Stimulated activated CD4-positive, alpha-beta T cell treated with anti-CD3 and anti-CD28 coated beads, Interleukin-2, amount 100 ng/mL, for 48 hours (primary cell): ENCODE results near the gene MED12L.
A peak's percentile ranks its signal among the peaks of the same experiment; 100 is the strongest.

Experiments used
- DNase-seq, 2 donors: peaks; one replicate each; pipeline ENCODE4 v3.0.0-alpha.2; 2020

Gene MED12L

DNA sequence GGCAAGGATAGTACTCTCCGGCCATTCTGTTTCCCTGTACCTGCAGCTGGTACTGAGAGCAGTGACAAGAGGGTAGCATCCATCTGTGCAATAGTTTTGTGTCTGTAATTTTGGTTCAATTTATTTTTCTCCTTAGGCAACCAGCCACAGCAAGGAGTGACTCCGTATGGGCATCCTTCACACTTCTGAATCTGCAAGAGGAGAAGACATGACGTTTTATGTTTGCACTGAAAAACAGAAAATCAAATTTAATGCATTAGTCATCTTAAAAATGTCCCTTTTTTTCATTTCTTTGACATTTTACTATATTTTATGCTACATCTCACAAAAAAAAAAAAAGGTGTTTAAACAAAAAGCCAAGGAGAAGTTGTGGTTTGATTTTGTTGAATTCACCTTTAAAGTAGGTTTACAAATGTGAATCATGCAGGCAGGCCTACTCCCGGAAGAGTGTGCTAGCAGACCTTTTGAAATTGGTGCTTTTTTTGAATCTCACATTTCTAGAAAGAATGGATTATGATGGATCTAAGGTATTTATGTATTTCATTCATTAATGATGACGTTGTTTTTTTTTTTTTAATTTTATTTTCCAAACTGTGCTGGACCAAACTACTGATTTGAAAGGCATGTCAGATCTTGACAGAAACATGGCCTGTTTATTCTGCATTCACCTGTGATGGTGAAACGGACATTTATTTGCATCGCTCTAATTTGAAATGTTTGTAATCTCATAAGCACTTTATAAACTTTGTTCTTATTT, 347.3 kb downstream of the MED12L start:
- DNase-seq = no peak

DNA sequence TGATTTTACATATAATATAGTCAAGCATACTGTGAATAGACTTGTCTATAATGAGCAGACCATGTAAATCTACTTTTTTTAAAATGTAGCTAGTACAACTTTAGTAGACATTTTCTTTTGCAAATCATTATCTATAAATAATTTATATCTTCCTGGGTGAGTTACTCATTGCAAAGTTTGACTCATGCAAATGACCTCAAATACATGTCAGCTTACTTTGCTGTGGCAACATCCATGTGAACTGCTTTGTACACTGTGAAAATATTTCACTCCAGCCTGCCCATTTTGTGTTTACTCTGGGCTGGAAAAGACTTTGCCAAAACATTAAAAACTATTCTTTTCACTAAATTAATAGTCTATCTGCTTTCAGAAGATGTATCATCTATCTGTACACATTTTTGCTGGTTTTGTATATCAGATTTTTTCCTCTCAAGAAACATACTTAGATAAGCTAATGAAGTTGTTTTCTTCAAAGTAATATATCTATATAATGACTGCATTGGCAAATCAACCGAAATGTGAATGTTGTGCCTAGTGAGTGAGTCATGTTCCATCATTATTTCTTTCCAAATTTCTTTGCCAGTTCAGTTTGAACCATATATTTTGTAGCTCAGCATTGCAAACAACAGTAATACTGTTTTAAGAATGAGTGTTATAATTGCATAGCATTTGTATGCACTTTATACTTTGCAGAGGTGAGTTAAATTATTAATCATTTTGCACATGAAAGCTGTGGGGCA, 348.9 kb downstream of the MED12L start:
- DNase-seq = no peak

DNA sequence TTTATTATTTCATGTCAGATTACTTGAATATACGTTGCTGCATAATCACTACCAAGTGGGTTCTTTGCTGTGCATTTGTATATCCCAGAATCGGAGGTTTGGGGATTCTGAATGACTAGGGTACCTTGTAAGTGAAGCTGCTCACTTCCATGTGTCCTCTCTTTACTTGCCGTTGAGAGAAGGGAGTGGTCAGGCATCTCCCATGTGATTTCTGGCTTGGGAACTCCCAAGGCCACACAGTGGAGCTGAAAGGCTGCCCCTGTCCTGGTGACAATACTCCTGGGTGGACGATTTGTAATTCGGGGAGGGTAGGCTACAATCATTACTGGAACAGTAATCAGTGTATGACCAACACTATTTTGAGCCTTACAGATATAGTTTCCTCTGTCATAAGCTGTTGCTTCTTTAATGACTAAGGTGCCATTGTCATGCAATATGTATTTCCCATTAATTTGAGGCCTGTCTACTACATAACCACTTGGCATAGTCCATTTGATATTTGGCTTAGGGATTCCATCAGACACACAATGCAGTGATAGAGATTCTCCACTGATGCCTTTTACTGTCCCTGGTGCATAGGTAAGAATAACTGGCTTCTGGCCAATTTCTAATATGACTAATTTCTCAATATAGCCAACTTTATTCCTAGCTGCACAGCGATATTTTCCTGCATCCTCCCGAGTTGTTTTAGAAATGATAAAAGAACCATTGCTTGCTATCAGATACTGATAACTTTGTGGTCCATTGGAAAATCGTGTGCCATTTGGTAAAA, 351.4 kb downstream of the MED12L start:
- DNase-seq = no peak

DNA sequence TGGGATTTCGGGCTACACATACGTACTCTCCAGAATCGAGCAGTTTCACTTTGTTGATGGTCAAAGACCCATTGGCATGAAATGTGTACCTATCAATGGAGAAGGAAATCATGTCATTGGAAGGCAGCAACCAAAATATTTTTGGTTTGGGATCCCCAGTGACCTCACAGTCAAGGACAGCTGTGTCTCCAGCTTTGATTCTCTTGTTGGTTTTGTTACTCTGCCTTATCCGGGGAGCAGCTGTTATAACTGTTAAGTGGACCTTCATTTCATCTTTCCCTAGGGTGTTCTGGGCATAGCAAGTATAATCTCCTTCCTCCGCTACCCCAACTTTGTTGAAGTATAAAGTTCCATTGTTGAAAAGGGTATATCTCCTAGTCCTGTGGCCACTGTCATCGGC, 352.4 kb downstream of the MED12L start:
- no peak for DNase-seq

DNA sequence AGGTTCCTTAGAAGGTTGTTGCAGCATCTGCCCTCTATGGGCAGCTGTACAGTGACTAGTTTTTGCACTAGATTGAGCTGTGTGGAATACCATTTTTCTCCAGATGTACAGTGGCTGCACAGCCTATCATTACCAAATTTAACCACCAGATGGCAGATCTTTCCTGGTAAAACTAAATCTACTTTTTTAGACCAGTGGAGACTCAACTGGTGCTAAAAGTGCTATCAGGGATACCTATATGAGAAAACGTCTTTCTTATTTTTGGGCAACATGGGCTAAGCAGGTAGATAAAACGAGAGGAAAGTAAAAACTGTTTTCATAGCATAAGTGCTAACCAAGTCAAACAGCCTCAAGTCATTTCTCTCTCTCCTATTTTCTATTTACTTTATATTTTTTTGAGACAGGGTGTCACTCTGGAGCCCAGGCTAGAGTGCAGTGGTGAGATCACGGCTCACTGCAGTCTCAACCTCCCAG, 354.2 kb downstream of the MED12L start:
- DNase-seq = no peak

DNA sequence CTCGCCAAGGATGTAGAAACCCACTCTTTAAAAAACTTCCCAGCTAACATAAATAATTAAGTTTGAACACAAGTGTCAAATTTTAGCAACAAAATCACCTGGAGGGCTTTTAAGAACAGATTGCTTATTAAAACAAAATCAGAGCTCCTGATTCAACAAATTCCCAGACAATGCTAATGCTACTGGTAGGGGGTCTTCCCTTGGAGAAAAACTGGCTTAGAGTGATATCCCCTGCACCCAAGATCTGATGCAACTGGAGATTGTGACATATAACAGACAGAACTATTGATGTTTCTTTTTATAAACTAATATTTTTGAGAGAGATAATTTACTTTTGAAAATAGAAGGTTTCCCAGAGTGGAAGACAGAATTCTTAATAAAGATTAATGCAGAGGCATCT, 355.5 kb downstream of the MED12L start:
- DNase-seq = no peak

DNA sequence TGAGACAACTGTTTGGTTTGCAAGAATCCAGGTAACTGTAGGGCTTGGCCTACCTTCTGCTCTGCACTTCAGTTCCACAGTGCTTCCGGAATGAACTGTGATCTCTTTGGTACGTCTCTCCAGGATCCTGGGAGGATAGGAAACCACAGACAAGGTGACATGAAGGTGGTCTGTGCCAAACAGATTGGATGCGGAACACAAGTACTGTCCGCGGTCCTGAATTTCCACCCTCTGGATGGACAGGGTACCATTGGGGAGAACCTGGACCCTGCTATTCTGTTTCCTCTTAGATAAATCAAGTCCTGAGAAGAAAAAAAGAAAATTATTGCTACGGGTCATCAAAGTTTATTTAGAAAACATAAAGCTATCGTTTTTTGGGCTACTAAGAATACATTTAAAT, 358.1 kb downstream of the MED12L start:
- no peak for DNase-seq

DNA sequence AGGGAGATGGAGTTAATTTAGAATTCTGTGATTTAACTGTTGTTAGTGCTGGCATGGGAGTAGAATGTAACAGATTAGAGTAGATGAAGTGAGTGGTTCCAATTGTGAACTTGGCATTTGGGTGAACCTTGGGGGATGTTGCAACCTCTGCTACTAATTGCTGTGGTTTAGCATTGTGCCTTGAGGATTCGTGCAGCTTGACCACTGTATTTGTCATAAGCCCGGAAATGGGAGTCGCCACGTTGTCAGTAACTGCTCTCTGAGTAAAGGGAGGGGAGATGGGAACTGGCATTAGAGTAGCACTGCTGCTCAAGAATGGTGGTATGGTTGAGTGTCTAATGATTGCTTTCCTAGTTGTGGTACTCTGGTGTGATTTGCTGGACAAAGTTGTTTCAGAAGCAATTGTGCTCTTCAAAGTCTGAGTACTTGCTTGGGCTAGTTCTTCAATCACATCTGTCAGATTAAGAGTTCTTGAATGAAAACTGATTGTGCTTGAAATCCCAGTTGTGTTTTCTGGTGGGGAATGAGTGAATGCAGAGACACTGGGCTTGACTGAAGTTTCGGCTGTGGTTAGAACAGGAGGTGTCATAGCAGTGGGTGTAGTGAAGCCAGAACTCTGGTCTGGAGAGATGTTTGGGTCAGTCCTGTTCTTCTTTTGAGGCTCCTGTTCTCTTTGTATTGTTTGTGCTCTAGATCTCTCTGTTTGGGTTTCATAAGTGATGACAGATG, 360.0 kb downstream of the MED12L start:
- DNase-seq = no peak

DNA sequence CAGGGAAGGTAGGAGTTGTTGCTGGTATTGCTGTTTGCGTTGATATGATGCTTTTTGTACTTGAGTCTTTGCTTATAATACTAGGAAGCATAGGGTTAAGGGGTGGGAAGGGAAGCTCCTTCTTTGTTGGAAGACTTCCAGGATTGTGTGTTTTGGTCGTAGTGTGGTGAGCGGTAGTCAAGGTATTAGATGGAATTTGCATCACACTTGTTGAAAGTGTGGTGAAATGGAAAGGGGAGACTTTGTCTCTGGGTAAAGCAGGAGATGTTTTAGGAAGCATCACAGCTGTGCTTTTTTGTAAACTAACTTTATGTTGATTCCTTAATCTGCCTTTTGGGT, 360.5 kb downstream of the MED12L start:
- no peak for DNase-seq

DNA sequence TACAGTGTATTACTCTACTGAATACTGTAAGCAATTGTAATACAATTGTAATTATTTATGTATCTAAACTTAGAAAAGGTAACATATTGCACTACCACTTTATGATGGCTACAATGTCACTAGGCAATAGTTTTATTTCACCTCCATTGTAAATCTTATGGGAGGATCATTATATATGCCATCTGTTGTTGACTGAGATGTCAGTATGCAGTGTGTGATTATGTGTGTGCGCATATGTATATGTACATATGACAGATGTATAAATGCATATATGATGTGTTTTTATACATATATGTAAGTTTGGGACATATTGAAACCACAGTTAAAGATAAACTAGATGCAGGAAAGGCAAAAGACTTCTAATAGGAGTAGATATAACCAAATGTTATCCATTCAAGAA, 366.9 kb downstream of the MED12L start:
- no peak for DNase-seq

DNA sequence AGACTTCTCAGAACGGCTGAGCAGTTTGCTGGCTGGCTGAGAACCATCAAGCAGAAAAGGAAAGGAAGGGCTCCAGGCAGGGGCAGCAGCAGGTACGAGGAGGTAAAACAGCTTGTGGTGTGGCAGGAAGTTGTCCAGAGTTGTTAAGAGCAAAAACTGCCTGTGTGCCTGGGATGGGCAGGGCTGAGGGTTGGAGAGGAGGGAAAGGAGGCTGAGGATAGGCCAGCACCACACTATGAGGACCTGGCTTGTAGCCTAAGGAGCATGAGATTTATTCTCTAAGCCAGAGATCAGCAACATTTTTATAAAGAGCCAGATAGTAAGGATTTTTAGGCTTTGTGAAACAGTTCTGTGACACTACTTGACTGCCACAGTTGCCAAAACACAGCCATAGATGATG, 367.4 kb downstream of the MED12L start:
- DNase-seq = no peak

DNA sequence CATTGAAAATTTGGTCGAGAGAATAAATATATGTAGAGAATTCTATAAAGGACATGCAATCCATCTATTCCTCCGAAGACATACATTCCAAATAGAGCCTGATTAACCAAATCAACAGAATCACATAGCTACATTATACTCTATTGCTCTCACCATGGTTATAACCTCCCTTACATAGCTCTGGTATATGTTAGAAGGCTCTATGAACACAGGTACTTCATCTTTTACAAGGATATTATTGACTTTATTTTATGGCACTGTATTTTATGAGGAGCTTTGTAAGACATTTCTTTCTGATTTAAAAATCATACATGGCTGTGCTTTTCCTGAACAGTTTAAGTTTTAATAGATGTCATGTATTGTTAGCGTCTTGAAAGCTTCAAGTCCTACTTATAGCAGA, 370.6 kb downstream of the MED12L start:
- no peak for DNase-seq

DNA sequence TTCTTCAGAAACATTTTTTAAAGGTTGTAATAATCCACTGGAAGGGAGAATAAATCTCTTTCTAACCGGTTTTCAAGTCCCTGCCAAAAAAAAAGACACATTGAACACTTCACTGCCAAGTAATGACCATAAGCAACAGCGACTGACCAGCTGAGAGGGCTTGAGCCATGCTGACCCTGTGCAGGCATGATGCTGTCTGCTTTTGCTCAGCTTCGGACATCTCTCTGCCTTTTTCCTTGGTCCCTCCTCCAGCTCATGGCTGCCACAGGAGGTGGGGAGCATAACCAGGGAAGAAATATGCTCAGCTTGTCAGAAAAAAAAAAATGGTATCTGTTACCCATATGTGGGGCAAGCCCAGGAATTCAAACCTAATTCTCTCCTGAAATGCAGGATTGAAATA, 373.9 kb downstream of the MED12L start:
- no peak for DNase-seq

DNA sequence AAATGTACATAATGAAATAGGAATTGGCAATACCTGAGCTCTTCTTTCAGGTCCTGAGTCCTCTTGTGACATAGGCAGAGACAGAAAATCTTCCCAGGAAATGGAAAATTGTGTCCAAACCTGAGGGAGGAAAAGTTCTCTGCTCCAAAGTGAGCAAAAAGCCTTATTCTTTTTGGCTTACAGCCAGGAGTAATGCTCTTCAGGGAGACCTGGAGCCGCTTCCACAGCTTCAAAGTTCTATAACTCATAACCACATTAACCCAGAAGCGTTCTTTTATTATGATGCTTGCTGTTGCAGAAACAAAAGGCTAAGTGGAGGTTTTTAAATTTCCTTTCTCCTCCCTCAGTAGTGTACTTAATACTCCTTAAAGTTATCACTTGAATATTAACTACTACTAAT, 374.8 kb downstream of the MED12L start:
- DNase-seq = no peak

DNA sequence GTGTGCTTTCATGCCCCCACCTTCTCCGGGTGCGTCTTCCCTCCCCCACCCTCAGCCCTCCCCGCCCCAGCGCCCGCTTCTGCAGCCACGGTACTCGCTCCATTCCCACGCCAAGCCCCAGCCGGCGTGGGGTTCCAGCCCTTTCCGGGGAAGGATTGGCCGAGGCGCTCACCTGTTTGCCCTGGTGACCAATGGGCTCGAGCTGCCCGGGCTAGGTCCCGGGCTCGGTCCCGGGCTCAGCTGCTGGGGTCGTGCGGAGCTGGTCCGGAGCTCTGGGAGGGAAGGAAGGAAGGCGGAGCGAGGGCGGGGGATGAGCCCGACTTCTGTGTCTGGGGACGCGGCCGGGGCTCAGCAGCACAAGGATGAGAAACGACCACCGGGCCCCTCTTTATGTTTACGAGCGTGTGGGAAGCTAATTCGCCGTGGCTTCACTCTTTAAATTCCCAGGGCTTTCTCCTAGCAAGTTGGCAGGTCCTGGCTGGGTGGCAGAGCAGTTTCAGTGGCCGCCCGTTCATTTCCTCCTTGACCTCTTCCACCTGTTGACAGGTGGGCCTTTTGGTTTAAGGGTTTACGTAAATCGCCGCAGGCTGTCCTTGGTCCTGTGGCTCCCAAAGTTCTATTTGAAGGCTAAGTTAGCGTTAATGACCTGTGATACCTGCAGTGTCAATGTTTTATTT, 375.4 kb downstream of the MED12L start, which contains the start of gene IGSF10:
TSS of gene IGSF10 (minus strand) at position 288 of the 677 bp plus-strand sequence. CDS start 2,352 bp downstream, outside the sequence.
- no peak for DNase-seq

DNA sequence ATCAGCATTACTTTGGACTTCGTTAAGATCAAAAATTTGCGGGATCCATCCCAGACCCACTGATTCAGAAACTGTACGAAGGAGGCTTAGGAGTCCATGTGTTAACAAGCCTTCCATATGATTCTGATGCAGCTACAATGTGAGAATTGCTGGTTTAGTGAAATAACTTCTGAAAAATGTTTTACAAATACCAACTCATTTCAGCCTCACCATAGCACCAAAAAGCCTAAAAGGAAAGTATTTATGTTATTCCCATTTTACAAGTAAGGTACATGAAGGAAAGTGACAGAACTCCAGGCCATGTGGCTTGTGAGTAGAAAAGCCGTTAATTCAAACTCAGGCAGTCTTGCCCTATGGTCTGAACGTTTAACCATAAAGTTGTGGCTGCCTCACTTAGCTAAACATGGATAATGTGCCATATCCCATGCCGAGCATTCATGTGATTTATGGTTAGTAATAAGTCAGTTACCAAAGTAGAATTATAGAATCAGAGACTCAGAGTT, 376.9 kb downstream of the MED12L start:
- DNase-seq = no peak

DNA sequence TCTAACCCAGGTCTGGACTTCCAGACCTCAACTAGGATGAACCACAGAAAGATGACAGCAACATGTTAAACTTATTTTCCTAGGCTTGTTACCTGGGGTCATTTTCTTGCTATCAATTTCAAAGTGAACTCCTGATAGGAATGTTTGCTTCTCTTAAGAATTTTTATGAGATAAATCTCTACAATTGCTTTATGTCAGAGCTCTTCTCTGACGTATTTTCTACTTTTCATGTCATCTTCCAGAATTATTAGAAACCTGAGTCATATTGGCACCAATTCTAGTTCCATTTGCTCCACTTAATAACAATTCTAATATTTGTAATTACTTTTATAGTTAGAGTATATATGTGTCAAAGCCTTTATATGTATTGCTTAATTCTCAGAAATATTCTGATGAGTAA, 377.5 kb downstream of the MED12L start:
- no peak for DNase-seq

DNA sequence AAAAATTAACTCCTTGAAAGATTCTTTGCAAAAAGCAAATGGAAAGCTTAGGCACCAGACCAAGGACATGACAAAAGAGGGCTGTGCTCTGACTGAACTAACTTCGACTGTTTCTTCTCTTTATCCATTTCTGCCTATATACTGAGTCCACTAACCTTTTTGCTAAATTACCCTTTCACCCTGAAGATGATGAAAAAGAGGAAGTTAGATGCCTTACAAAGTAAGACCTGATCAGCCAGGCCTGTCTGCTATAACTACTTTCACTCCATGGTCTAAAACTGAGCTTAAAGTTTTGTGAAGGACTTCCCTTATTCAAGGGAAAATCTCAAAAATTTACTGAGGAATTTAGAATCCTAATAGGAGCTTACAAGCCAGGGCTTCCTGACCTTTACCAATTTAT, 381.6 kb downstream of the MED12L start:
- DNase-seq = no peak

DNA sequence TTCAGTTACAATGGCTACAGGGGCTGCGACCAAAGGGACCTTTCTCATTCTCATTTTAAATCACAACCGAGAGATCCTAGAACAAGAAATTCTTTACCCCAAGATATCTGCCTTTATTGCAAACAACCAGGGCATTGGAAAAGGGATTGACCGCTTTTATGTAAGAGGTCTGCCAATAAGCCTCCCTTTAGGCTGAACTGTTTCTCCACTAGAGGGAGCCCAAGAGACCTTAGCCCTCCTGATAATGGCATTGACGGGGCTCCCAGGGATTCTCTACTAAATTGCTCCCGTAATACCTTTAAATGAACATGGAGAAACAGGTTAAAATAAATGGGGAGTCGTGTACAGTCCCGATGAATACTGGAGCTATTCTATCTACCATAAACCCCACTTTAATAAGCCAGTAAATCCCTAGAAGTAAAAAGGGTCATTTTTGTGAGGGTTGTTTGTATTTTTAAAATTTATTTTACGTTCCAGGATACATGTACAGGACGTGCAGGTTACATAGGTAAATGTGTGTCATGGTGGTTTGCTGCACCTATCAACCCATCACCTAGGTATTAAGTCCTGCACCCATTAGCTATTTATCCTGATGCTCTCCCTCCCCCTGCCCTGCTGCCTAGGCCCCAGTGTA, 382.9 kb downstream of the MED12L start:
- DNase-seq = peak; percentile 21 to 30

DNA sequence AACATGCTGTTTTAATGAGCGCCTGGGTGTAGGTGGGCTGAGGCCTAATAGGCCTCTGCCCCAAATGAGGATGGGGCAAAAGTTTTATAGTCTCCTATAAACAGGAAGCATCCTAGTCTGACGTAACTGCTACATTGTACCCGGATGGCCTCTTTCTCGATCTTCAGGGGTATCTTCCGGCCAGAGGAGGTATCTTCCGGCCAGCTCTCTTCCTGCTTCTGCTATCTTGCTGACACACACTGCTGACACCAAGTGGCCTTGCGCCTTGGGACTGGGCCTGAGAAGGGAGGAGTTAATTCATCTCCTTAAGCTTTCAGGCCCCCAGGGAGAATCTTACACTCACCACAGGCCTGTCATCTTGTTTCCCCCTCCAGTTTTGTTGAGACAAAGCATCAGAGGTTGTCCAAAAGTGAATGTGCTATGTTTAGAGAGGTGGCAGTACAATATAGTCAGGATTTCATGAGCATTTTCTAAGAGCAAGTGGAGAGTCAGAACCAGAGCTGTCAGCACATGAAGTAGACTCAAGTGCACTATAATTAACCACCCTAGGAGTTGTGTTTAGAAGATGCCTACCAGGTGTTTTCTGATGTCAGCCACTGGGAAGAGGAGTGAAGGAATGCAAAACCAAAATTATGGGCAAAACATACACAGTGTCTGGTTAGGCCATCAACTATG, 391.0 kb downstream of the MED12L start:
- no peak for DNase-seq
